ENCODE measurements around the gene EFCAB8. TPM values are rescaled to one million over a fixed set of nuclear protein-coding genes. Genes with fewer than 3 reads are reported as not detected.
"Not testable (repeated sequence)": the region's sequence is repeated elsewhere in the genome, so short reads cannot be mapped to it uniquely, and the experiment has no call there.

Gene EFCAB8
- total and polyA plus RNA-seq, 3 experiments from 2014 or later: 0.35 to 0.69 TPM; not detected in 1

DNA sequence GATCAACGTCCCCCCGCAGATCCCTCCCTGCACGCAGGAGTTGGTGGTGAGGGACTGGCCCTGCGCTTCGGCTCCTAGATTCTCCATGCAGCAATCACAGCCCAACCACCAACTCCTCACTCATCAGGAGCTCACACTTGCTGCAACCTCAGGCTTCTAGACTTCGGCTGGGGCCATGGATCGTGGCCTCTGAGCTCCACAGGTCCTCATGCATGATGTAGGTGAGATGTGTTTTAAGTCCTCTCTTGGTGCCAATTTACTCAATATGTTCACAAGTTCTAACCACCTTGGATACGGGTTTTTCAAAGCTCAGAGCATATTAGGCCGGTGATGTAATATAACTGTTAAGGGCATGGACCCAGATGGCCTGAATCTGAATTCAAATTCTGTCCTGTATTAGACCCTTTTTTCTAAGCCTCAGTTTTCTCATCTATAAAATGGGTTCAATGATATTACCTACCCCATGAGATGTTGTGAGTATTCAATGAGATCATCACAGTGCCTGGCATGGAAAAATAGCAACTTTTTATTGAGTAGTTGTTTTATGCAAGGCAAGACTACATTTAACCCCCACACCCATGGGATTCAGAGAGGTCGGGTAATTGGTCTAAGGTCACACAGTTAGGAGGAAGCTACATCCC, 114.5 kb downstream of the EFCAB8 start:
- Mint-ChIP-seq H3K9me3 (peaks cover 0 to 11% (median 8%) of the 10 kb centered on the region in 5 donors), H3K27ac (no peak overlapping the region), H3K36me3 (peaks cover 0 to 6% (median 0%) of the 10 kb centered on the region in 3 donors), H3K4me1 (peaks cover 10 to 42% (median 34%) of the 10 kb centered on the region in 3 donors), H3K27me3 (no peaks in the 10 kb centered on the region), H3K4me3 (peak overlapping the region in 1 of 7 donors; percentile 30)
- peak overlapping the region; percentile 35 for H3K27ac ChIP-seq (ENCODE audit: low read depth, low read length)
- H3K27me3 ChIP-seq (ENCODE audit: insufficient read depth, low read length, poor library complexity, severe bottlenecking): no peaks in the 10 kb centered on the region
- no peaks in the 10 kb centered on the region for H3K36me3 ChIP-seq (ENCODE audit: insufficient read depth, low read length)
- peak overlapping the region; percentile 44 for H3K4me3 ChIP-seq (ENCODE audit: low read length)
- POLR2A ChIA-PET: no interaction called here
- CTCF ChIA-PET: interaction anchor here (1.0 to 1.5 kb wide), 3 partner anchors 25 to 31 kb away, joined by 3 to 4 read pairs (median 4); no protein-coding TSS in a partner anchor
- H3K9me3 ChIP-seq (ENCODE audit: low read length): peaks cover 15% of the 10 kb centered on the region
- peaks cover 93% of the 10 kb centered on the region for H3K4me1 ChIP-seq (ENCODE audit: insufficient read depth, low read length)
- no peak for DNase-seq

DNA sequence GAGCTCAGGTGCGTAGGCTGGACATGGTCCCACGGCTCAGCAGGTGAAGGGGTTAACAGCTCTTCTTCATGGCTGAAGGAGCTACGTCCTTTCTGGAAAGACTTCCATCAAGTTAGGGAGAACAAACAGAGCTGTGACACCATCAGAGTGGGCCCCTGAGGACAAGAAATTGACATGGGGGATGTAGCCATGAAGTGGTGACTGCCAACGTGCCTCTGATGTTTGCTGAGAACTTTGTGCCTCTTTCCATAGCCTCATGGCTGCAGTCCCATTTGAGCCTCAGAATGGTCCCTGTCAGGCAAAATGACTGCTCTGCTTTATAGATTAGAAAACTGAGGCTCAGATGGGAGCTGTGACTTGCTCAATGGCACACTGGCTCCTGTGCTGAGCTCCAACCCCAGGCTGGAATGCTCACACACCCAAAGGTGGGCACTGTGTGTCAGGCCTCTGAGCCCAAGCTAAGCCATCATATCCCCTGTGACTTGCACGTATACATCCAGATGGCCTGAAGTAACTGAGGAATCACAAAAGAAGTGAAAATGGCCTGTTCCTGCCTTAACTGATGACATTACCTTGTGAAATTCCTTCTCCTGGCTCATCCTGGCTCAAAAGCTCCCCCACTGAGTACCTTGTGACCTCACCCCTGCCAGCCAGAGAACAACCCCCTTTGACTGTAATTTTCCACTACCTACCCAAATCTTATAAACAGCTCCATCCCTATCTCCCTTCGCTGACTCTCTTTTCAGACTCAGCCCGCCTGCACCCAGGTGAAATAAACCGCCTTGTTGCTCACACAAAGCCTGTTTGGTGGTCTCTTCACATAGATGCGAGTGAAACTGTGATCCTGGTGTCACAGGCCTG, 115.7 kb downstream of the EFCAB8 start:
- H3K36me3 ChIP-seq (ENCODE audit: insufficient read depth, low read length); POLR2A ChIA-PET; H3K36me3 Mint-ChIP-seq; H3K4me3 ChIP-seq (ENCODE audit: low read length); H3K27ac ChIP-seq (ENCODE audit: low read depth, low read length); H3K4me3 Mint-ChIP-seq; DNase-seq; H3K27me3 ChIP-seq (ENCODE audit: insufficient read depth, low read length, poor library complexity, severe bottlenecking); H3K27me3 Mint-ChIP-seq: not testable (repeated sequence)
- CTCF ChIA-PET: interaction anchor here (0.6 to 1.5 kb wide), 4 partner anchors 9 to 30 kb away, joined by 3 to 4 read pairs (median 3); no protein-coding TSS in a partner anchor
- Mint-ChIP-seq H3K27ac (peak overlapping the region in 2 of 8 donors; percentile 57 to 69), H3K9me3 (peaks cover 0 to 11% (median 8%) of the 10 kb centered on the region in 5 donors), H3K4me1 (peaks cover 12 to 30% (median 22%) of the 10 kb centered on the region in 3 donors)
- Histone ChIP-seq H3K9me3 (ENCODE audit: low read length) (peaks cover 15% of the 10 kb centered on the region), H3K4me1 (ENCODE audit: insufficient read depth, low read length) (peaks cover 81% of the 10 kb centered on the region)

DNA sequence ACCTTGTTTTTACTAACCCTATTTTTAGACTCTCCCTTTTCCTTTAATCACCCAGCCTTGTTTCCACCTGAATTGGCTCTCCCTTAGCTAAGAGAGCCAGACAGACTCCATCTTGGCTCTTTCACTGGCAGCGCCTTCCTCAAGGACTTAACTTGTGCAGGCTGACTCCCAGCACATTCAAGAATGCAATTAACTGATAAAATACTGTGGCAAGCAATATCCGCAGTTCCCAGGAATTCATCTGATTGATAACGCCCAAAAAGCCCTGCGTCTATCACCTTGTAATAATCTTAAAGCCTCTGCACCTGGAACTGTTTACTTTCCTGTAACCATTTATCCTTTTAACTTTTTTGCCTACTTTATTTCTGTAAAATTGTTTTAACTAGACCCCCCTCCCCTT, 116.4 kb downstream of the EFCAB8 start:
- DNase-seq; POLR2A ChIA-PET; H3K36me3 Mint-ChIP-seq; H3K36me3 ChIP-seq (ENCODE audit: insufficient read depth, low read length); H3K27ac ChIP-seq (ENCODE audit: low read depth, low read length); H3K27me3 ChIP-seq (ENCODE audit: insufficient read depth, low read length, poor library complexity, severe bottlenecking); H3K27me3 Mint-ChIP-seq; H3K4me3 ChIP-seq (ENCODE audit: low read length): not testable (repeated sequence)
- Mint-ChIP-seq H3K4me3 (peak overlapping the region in 1 of 7 donors; percentile 12), H3K4me1 (peaks cover 14 to 23% (median 15%) of the 10 kb centered on the region in 3 donors), H3K9me3 (peaks cover 0 to 11% (median 8%) of the 10 kb centered on the region in 5 donors), H3K27ac (peak overlapping the region in 2 of 8 donors; percentile 57 to 69)
- CTCF ChIA-PET: interaction anchor here (2.0 kb wide), 1 partner anchor 8 kb away, joined by 5 read pairs; no protein-coding TSS in a partner anchor
- Histone ChIP-seq H3K4me1 (ENCODE audit: insufficient read depth, low read length) (peaks cover 74% of the 10 kb centered on the region), H3K9me3 (ENCODE audit: low read length) (peaks cover 15% of the 10 kb centered on the region)

DNA sequence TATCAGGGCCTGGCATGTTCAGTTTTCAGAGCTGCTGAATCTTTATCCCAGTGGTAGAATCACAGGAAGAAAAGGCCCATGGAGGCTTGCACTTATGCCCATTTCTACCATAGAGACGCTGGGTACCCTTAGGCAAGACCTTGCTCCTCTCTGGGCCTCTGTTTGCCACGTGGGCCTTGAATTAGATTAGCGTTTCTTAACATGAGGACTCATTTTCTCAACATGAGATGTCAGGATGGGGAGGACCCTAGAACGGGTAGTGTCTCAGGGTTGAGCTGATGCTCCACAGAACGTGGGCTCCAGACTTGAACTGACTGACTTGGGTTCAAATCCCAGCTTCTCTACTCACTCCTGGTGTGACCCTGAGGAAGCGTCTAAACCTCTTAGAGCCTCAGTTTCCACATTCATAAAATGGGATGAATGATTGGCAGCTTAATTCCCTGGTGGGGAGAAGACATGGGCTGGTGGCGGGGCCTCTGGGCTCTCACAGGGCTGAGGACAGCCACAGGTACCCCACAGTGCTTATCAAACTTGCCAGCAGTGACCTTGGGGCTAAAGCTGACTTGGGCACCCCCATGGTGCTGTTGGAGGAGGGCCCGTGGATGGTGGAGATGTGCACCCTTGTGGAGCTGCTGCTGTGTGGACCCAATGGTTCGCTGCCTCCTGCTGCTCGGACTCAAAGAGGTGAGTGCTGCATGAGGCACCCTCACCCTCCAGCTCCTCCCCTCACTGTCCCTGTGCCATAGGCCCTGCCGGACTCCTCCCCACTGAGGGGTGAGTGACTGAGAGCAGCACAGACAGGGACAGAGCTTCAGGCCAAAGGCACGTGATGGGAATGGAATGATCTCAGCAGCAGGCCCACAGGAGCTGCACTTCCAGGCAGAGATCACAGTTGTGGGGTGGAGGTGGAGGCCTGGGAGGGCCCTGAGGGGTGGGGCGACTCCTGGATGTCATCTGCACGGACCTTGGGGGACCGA, 117.3 kb downstream of the EFCAB8 start:
- H3K4me1 ChIP-seq (ENCODE audit: insufficient read depth, low read length): peaks cover 65% of the 10 kb centered on the region
- no peaks in the 10 kb centered on the region for H3K36me3 ChIP-seq (ENCODE audit: insufficient read depth, low read length)
- no peaks in the 10 kb centered on the region for H3K27me3 ChIP-seq (ENCODE audit: insufficient read depth, low read length, poor library complexity, severe bottlenecking)
- peak overlapping the region; percentile 38 for H3K4me3 ChIP-seq (ENCODE audit: low read length)
- peaks cover 15% of the 10 kb centered on the region for H3K9me3 ChIP-seq (ENCODE audit: low read length)
- H3K9me3 Mint-ChIP-seq: peaks cover 0 to 11% (median 8%) of the 10 kb centered on the region in 5 donors
- POLR2A ChIA-PET: interaction anchor here (0.8 kb wide), 1 partner anchor 10 kb away, joined by 3 read pairs; no protein-coding TSS in a partner anchor
- peak overlapping the region in 7 of 8 donors; percentile 57 to 95 (median 84) for H3K27ac Mint-ChIP-seq
- H3K27ac ChIP-seq (ENCODE audit: low read depth, low read length): no peak overlapping the region
- CTCF ChIA-PET: interaction anchor here (2.0 kb wide), 1 partner anchor 9 kb away, joined by 5 read pairs; no protein-coding TSS in a partner anchor
- no peak for DNase-seq
- H3K4me3 Mint-ChIP-seq: peak overlapping the region in 1 of 7 donors; percentile 44
- H3K36me3 Mint-ChIP-seq: peaks cover 0 to 6% (median 0%) of the 10 kb centered on the region in 3 donors
- H3K4me1 Mint-ChIP-seq: peaks cover 12 to 20% (median 19%) of the 10 kb centered on the region in 3 donors
- no peaks in the 10 kb centered on the region for H3K27me3 Mint-ChIP-seq

DNA sequence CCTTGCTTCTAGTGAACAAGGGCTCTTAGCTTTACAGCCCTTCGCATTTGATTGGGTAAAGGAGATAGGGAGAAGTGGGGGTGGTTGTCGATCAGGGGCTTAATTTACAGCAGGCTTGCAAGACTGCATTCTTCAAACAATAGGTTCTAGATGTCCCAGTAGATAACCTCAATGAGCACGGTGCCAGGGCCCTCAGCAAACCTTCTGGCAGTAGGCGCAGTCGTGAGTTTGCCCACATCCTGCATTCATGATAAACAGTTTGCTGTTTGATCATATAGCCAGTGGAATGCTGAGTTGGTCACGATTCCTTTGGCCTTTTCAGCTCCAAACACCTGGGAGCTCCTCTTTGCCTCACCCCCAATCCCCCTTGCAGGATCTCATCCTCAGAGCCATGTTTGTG, 118.0 kb downstream of the EFCAB8 start:
- H3K27ac ChIP-seq (ENCODE audit: low read depth, low read length): no peak overlapping the region
- H3K36me3 Mint-ChIP-seq: peaks cover 0 to 6% (median 0%) of the 10 kb centered on the region in 3 donors
- H3K4me1 ChIP-seq (ENCODE audit: insufficient read depth, low read length): peaks cover 58% of the 10 kb centered on the region
- no peak overlapping the region for H3K4me3 ChIP-seq (ENCODE audit: low read length)
- no peaks in the 10 kb centered on the region for H3K27me3 ChIP-seq (ENCODE audit: insufficient read depth, low read length, poor library complexity, severe bottlenecking)
- no peaks in the 10 kb centered on the region for H3K27me3 Mint-ChIP-seq
- peaks cover 0 to 11% (median 8%) of the 10 kb centered on the region in 5 donors for H3K9me3 Mint-ChIP-seq
- H3K4me3 Mint-ChIP-seq: peak overlapping the region in 1 of 7 donors; percentile 44
- peaks cover 14 to 20% (median 19%) of the 10 kb centered on the region in 3 donors for H3K4me1 Mint-ChIP-seq
- H3K27ac Mint-ChIP-seq: peak overlapping the region in 7 of 8 donors; percentile 68 to 95 (median 85)
- DNase-seq: peak in 1 of 5 donors; percentile 41
- CTCF ChIA-PET: interaction anchor here (1.3 to 2.0 kb wide), 3 partner anchors 10 to 120 kb away, joined by 3 to 5 read pairs (median 3); no protein-coding TSS in a partner anchor
- POLR2A ChIA-PET: no interaction called here
- H3K9me3 ChIP-seq (ENCODE audit: low read length): peaks cover 15% of the 10 kb centered on the region
- no peaks in the 10 kb centered on the region for H3K36me3 ChIP-seq (ENCODE audit: insufficient read depth, low read length)

DNA sequence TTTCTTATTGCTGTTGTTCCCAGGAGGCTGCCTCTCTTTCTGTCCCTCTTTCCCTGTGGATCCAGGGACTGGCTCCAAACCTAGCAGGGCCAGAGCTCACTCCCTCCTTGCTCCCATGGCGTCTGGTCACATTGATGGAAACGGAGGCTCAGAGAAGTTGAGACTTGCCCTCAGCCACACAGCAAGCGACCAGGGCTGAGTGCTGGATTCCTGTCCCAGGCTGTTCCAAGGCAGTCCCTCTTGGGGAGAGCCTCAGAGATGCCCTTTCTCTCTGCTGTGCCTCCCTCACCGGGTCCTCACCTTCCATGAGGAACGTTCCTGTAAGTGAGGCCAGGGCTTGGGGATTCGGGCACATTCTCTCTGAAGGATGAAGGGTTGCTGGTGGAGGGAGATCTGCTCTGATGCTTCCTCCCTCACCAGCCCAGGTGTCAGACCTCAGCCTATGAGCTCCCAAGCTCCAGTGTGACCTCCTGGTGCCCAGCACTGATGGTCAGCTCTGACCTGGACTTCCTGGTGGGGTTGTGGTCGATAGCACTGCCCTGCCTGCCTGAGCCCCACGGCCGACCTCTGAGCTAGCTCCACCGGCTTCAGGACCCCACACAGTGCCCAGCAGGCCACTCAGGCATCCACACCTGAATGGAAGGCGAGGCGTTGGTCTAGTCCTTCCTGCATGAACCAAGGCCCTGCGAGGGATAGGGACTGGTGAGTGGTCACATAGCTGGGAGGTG, 118.7 kb downstream of the EFCAB8 start:
- H3K4me3 Mint-ChIP-seq: peak overlapping the region in 2 of 7 donors; percentile 18 to 44
- CTCF ChIA-PET: interaction anchor here (1.3 to 1.5 kb wide), 2 partner anchors 23 to 119 kb away, joined by 3 read pairs; no protein-coding TSS in a partner anchor

More for the DNA sequence above, 118.7 kb downstream of the EFCAB8 start:
- Mint-ChIP-seq H3K9me3 (peaks cover 0 to 11% (median 8%) of the 10 kb centered on the region in 5 donors), H3K4me1 (peaks cover 15 to 24% (median 21%) of the 10 kb centered on the region in 3 donors), H3K36me3 (peaks cover 0 to 6% (median 0%) of the 10 kb centered on the region in 3 donors), H3K27ac (peak overlapping the region in 6 of 8 donors; percentile 9 to 95 (median 83)), H3K27me3 (no peaks in the 10 kb centered on the region)
- H3K27ac ChIP-seq (ENCODE audit: low read depth, low read length): no peak overlapping the region
- no peaks in the 10 kb centered on the region for H3K36me3 ChIP-seq (ENCODE audit: insufficient read depth, low read length)
- H3K4me3 ChIP-seq (ENCODE audit: low read length): no peak overlapping the region
- H3K9me3 ChIP-seq (ENCODE audit: low read length): peaks cover 15% of the 10 kb centered on the region
- no peaks in the 10 kb centered on the region for H3K27me3 ChIP-seq (ENCODE audit: insufficient read depth, low read length, poor library complexity, severe bottlenecking)
- DNase-seq: no peak
- H3K4me1 ChIP-seq (ENCODE audit: insufficient read depth, low read length): peaks cover 51% of the 10 kb centered on the region
- POLR2A ChIA-PET: interaction anchor here (0.7 kb wide), 1 partner anchor 32 kb away, joined by 4 read pairs; no protein-coding TSS in a partner anchor

Measured in CD8-positive, alpha-beta memory T cell (primary cell).